HEK293 (cell line): Measurements from ENCODE around the gene SCTR.
A peak's percentile ranks its signal among the peaks of the same experiment; 100 is the strongest.

Experiments used
- BCL6B ChIP-seq: fragments of 450-650 bp; formaldehyde crosslinking; IDR thresholded peaks from 2 replicates; pipeline ENCODE4 v1.5.1; 2017; ENCODE audit warnings: missing biosample characterization, missing genetic modification characterization
- GLI4 ChIP-seq: fragments of 450-650 bp; formaldehyde crosslinking; IDR thresholded peaks from 2 replicates; pipeline ENCODE4 v1.5.1; 2016; ENCODE audit warnings: missing biosample characterization, missing genetic modification characterization
- HOXC10 ChIP-seq: sonication (generic); formaldehyde crosslinking; IDR thresholded peaks from 2 replicates; pipeline ENCODE4 v1.8.1; 2023; ENCODE audit warnings: mild to moderate bottlenecking, missing genetic modification reagents
- KLF16 ChIP-seq: fragments of 450-650 bp; formaldehyde crosslinking; IDR thresholded peaks from 2 replicates; pipeline ENCODE4 v1.5.1; 2017; ENCODE audit warnings: missing biosample characterization, missing genetic modification characterization
- SP2 ChIP-seq: fragments of 450-650 bp; formaldehyde crosslinking; IDR thresholded peaks from 2 replicates; pipeline ENCODE4 v1.5.1; 2016; ENCODE audit warnings: missing biosample characterization, missing genetic modification characterization
- ZBTB10 ChIP-seq: fragments of 450-650 bp; formaldehyde crosslinking; IDR thresholded peaks from 2 replicates; pipeline ENCODE4 v1.5.1; 2016; ENCODE audit warnings: missing biosample characterization, missing genetic modification characterization
- ZBTB11 ChIP-seq: fragments of 450-650 bp; formaldehyde crosslinking; conservative IDR thresholded peaks from 2 replicates; pipeline ENCODE4 v1.5.1; 2016; ENCODE audit warnings: low read depth, missing biosample characterization, missing genetic modification characterization
- ZFP37 ChIP-seq: fragments of 450-650 bp; formaldehyde crosslinking; IDR thresholded peaks from 2 replicates; pipeline ENCODE4 v1.5.1; 2016; ENCODE audit warnings: missing biosample characterization, missing genetic modification characterization
- ZFP69B ChIP-seq: fragments of 450-650 bp; formaldehyde crosslinking; IDR thresholded peaks from 2 replicates; pipeline ENCODE4 v1.5.1; 2016; ENCODE audit warnings: missing biosample characterization, missing genetic modification characterization
- ZIC2 ChIP-seq: fragments of 450-650 bp; formaldehyde crosslinking; IDR thresholded peaks from 2 replicates; pipeline ENCODE4 v1.5.1; 2016; ENCODE audit warnings: missing biosample characterization, missing genetic modification characterization
- ZNF133 ChIP-seq: fragments of 450-650 bp; formaldehyde crosslinking; IDR thresholded peaks from 2 replicates; pipeline ENCODE4 v1.5.1; 2016; ENCODE audit warnings: missing biosample characterization, missing genetic modification characterization
- ZNF248 ChIP-seq: fragments of 450-650 bp; formaldehyde crosslinking; IDR thresholded peaks from 2 replicates; pipeline ENCODE4 v1.5.1; 2017; ENCODE audit warnings: missing biosample characterization, missing genetic modification characterization
- ZNF335 ChIP-seq: fragments of 450-650 bp; formaldehyde crosslinking; conservative IDR thresholded peaks from 2 replicates; pipeline ENCODE4 v1.5.1; 2016; ENCODE audit warnings: missing biosample characterization, missing genetic modification characterization
- ZNF366 ChIP-seq: fragments of 450-650 bp; formaldehyde crosslinking; conservative IDR thresholded peaks from 2 replicates; pipeline ENCODE4 v1.5.1; 2016; ENCODE audit warnings: missing biosample characterization, missing genetic modification characterization
- ZNF391 ChIP-seq: fragments of 450-650 bp; formaldehyde crosslinking; IDR thresholded peaks from 2 replicates; pipeline ENCODE4 v1.5.1; 2016; ENCODE audit warnings: low read depth, missing biosample characterization, missing genetic modification characterization, borderline replicate concordance
- ZNF398 ChIP-seq: fragments of 450-650 bp; formaldehyde crosslinking; IDR thresholded peaks from 2 replicates; pipeline ENCODE4 v1.5.1; 2017; ENCODE audit warnings: missing biosample characterization, missing genetic modification characterization
- ZNF404 ChIP-seq: fragments of 450-650 bp; formaldehyde crosslinking; IDR thresholded peaks from 2 replicates; pipeline ENCODE4 v1.5.1; 2017; ENCODE audit warnings: missing biosample characterization, missing genetic modification characterization
- ZNF48 ChIP-seq: fragments of 450-650 bp; formaldehyde crosslinking; IDR thresholded peaks from 2 replicates; pipeline ENCODE4 v1.5.1; 2016; ENCODE audit warnings: missing biosample characterization, missing genetic modification characterization
- ZNF521 ChIP-seq: fragments of 450-650 bp; formaldehyde crosslinking; IDR thresholded peaks from 2 replicates; pipeline ENCODE4 v1.5.1; 2017; ENCODE audit warnings: missing biosample characterization, mild to moderate bottlenecking, missing genetic modification characterization
- ZNF558 ChIP-seq: fragments of 450-650 bp; formaldehyde crosslinking; IDR thresholded peaks from 2 replicates; pipeline ENCODE4 v1.5.1; 2016; ENCODE audit warnings: missing biosample characterization, missing genetic modification characterization
- ZNF561 ChIP-seq: fragments of 450-650 bp; IDR thresholded peaks from 2 replicates; pipeline ENCODE4 v1.5.1; 2018; ENCODE audit warnings: missing biosample characterization, missing genetic modification characterization, borderline replicate concordance
- ZNF580 ChIP-seq: fragments of 450-650 bp; formaldehyde crosslinking; IDR thresholded peaks from 2 replicates; pipeline ENCODE4 v1.5.1; 2016; ENCODE audit warnings: missing biosample characterization, missing genetic modification characterization
- ZNF596 ChIP-seq: fragments of 450-650 bp; IDR thresholded peaks from 2 replicates; pipeline ENCODE4 v1.5.0; 2018; ENCODE audit warnings: missing biosample characterization, mild to moderate bottlenecking, missing genetic modification characterization, moderate library complexity
- ZNF610 ChIP-seq: fragments of 450-650 bp; formaldehyde crosslinking; IDR thresholded peaks from 2 replicates; pipeline ENCODE4 v1.5.1; 2016; ENCODE audit warnings: missing biosample characterization, missing genetic modification characterization, borderline replicate concordance
- ZNF621 ChIP-seq: fragments of 450-650 bp; formaldehyde crosslinking; IDR thresholded peaks from 2 replicates; pipeline ENCODE4 v1.5.1; 2017; ENCODE audit warnings: missing biosample characterization, missing genetic modification characterization
- ZNF639 ChIP-seq: fragments of 450-650 bp; formaldehyde crosslinking; IDR thresholded peaks from 2 replicates; pipeline ENCODE4 v1.5.1; 2016; ENCODE audit warnings: missing biosample characterization, missing genetic modification characterization
- ZNF658 ChIP-seq: fragments of 450-650 bp; formaldehyde crosslinking; IDR thresholded peaks from 2 replicates; pipeline ENCODE4; 2016; ENCODE audit warnings: missing biosample characterization, missing genetic modification characterization
- ZNF664 ChIP-seq: fragments of 450-650 bp; formaldehyde crosslinking; IDR thresholded peaks from 2 replicates; pipeline ENCODE4 v1.5.1; 2016; ENCODE audit warnings: missing biosample characterization, missing genetic modification characterization
- ZNF792 ChIP-seq: fragments of 450-650 bp; formaldehyde crosslinking; IDR thresholded peaks from 2 replicates; pipeline ENCODE4 v1.5.1; 2016; ENCODE audit warnings: missing biosample characterization, missing genetic modification characterization
- ZNF843 ChIP-seq: fragments of 450-650 bp; formaldehyde crosslinking; IDR thresholded peaks from 2 replicates; pipeline ENCODE4 v1.5.1; 2016; ENCODE audit warnings: missing biosample characterization, missing genetic modification characterization

SCTR gene

GRCh38 chr2:119431155-119431975 is 92.9 kb downstream of the SCTR start, which contains the start of gene TMEM37 (continued):
- TF ChIP-seq ZBTB10 (peak; percentile 67), ZNF366 (tag by site-specific recombination) (0 out of 2 replicates have a peak, but pooled peaks have one; percentile 20), ZNF580 (tag by site-specific recombination) (no peak), ZNF596 (no peak), GLI4 (no peak), ZNF48 (tag by site-specific recombination) (no peak), HOXC10 (CRISPR knock-in tag) (no peak), ZNF621 (tag by site-specific recombination) (no peak), ZNF792 (tag by site-specific recombination) (no peak), ZNF335 (tag by site-specific recombination) (peak; percentile 88), KLF16 (tag by site-specific recombination) (peak; percentile 67), ZNF391 (no peak), ZFP37 (tag by site-specific recombination) (0 out of 2 replicates have a peak, but pooled peaks have one; percentile 56), ZNF133 (no peak), ZNF398 (tag by site-specific recombination) (peak; percentile 91), ZIC2 (peak; percentile 42; the same call in 1 of the 2 replicates), ZBTB11 (no peak), ZNF248 (tag by site-specific recombination) (no peak), ZNF558 (tag by site-specific recombination) (no peak), ZNF610 (tag by site-specific recombination) (peak; percentile 49; the same call in 1 of the 2 replicates), ZNF404 (tag by site-specific recombination) (no peak), ZNF639 (tag by site-specific recombination) (peak; percentile 58; the same call in 1 of the 2 replicates), ZNF658 (tag by site-specific recombination) (no peak), ZNF664 (tag by site-specific recombination) (no peak), SP2 (peak; percentile 59), BCL6B (tag by site-specific recombination) (peak; percentile 68), ZNF561 (tag by site-specific recombination) (0 out of 2 replicates have a peak, but pooled peaks have one; percentile 23), ZFP69B (tag by site-specific recombination) (no peak), ZNF843 (tag by site-specific recombination) (peak; percentile 61; the same call in 1 of the 2 replicates), ZNF521 (tag by site-specific recombination) (no peak)
